Measurements from ENCODE around the gene ARHGAP25. TPM values are rescaled to one million over a fixed set of nuclear protein-coding genes. Genes with fewer than 3 reads are reported as not detected.

The ARHGAP25 gene
- total RNA-seq, 2 donors from 2014 or later, result 3.7 to 7.0 TPM

DNA sequence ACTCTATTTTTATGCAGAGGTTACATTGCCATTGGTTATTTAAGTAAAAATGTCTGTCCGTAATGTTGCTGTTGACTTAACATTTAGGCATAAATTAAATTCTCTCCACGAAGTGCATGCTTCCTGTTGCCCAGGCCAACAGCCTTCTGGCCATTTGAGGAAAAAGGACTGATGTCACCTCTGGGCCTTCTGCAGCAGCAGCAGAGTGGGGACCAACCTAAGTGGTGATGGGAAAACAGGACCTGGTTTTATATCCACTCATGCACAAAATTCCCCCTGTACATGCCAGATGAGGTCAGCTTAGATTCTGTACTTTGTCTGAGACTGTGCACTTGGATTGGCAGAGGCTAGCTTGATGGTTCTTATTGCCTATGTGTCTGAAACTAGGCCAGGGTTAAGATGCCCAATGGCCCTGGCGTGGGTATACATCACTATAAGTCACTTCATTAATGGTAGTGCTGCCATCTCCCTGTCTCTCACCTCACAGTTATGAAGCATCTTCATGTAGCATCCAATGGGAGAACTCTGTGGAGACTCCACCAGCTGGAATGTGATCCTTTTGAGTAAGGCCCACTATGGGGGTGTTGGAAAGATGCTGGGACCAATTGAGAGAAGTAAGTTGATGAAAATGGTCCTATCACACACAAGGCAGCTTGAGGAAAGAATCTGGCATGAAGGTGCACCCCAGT, 4.4 kb downstream of the ARHGAP25 start:
- intact Hi-C loops (cut with DNase I, micrococcal nuclease), result no loop called here
- ATAC-seq, result no peak
- DNase-seq, result no peak

DNA sequence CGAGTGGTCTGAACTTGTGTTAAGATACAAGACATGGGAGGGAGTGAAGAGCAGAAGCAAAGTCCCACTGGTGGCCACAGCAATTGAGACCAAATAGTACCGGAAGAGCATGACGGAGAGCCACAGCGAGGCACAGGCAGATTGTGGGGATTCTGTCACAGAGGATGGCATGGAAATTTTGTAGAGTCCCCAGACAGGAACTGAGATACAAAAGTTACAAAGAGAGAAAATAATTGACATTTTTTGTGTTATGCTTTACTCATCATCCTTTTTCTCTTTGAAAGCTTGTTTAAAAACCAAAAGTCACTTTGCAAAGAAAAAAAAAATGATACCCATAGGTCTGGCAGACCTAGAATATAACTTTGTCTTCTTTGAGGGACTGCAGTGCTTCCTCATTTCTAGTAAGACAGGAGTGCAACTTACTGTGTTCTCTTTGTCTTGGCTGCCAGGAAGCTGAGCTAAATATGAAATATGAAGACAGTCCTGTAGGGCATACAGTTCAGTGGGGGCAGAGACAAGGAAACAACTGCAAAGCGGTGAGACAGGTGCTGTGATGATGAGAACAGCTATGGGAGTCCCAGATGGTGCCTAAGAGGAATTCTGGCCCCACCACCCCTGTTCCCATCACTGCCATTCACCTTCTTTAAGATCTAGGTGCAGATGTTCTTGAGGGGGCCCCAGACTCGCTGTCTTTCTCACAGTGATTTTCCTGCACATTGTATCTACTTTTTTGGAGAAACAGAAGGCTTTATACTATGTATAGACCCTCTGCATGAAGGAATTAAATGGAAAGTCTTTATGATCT, 5.2 kb downstream of the ARHGAP25 start:
- intact Hi-C loops (cut with DNase I, micrococcal nuclease), result no loop called here
- peak; percentile 20 for ATAC-seq
- DNase-seq, result no peak

DNA sequence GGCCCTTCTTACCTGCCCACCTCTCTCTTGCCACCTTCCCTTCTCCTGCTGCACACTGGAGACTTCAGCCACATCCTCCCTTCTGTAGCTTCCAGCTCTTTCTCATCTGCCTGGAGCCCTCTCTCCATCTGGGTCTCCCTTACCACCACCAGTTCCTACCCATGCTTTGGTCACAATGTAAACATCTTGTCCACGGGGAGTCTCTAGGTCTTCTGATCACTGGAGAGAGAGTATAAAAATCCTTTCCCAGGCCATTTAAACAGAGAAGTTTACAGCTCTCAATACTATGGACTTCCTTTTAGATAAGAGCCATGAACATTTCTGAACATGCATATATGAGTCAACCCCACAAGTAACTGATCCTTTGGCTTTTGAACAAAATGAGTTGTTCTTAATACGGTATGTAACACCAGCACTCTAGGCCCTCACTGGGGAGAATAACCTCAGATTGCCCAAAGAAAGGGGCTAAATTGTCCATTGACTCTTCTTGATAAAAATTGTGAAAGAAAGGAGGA, 5.8 kb downstream of the ARHGAP25 start:
- intact Hi-C loops (cut with DNase I, micrococcal nuclease), result no loop called here
- DNase-seq (no peak), ATAC-seq (peak; percentile 82)

DNA sequence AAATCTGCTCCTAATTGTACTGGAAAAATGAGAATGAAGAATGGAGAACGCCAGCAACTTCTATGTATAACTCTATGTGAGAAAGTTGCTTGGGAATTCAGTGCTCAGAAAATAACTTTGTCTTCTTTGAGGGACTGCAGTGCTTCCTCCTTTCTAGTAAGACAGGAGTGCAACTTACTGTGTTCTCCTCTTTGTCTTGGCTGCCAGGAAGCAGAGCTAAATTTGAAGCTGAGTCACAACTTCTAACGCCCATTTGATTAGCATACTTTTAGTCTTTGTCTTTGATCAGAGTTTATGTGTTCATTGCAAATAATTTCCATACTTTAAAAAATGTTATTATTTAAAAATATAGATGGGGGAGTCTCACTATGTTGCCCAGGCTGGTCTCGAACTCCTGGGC, 6.6 kb downstream of the ARHGAP25 start:
- intact Hi-C loops (cut with DNase I, micrococcal nuclease), result no loop called here
- DNase-seq (no peak), ATAC-seq (peak; percentile 40)

DNA sequence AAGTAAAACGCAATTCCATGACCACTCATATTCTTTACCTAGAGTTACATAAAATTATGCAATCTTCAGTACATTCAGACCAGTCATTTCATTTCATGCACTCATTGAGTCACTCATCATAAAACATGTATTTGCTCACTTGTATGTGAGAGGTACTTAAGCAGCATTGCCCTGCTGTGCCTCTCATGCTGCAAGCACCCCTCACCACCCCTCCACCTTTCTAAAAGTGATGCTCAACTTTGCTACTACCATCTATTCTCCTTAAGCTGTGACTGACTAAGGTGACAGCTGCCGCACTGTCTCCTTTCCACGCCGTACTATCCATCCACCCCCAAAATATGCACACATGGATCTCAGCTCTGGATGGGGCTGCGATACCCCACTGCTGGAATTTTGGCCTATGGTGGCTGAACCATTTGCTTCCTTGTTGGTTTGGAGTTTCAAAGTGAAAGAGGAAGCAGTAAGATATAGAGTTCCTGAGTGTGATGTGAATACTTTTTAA, 7.2 kb downstream of the ARHGAP25 start:
- peak; percentile 33 for ATAC-seq
- no peak for DNase-seq
- intact Hi-C loops (cut with DNase I, micrococcal nuclease), result no loop called here

DNA sequence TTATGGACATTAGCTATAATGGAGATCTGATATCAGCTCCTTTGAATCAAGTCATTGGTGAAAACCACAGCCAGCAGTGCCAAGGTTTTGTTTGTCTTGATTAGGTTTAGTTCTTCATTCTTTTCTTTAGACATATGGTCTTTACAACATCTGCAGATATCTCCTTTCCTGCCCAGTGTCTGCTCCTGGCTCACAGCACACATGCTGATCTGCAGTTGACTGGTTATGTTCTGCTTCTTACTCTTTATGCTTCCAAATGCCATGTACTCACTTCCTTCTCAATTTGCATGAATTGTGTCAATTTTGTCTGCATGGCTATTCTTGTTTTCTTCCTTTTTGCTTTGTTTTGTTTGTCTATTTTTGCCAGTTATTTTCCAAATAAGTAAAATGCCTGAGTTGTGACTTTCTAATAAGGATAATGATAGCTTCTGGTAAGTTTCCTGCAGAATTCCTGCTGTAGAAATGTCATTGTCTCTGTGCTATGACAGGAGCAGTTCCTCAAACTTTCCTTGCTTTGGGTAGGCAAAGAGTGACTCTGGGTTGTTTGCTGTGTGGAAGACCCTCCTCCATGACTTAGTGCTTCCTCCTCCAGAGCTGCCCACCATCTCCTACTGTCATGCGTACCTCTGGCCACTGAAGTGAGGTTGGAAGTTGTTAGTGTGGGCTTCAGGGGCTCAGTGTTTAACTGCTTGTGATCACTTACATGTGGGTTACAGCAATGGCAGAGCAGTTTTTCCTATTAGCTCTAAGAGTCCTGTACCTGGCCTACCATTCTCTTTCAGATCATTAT, 8.2 kb downstream of the ARHGAP25 start:
- intact Hi-C loops (cut with DNase I, micrococcal nuclease), result no loop called here
- no peak for DNase-seq
- no peak for ATAC-seq

DNA sequence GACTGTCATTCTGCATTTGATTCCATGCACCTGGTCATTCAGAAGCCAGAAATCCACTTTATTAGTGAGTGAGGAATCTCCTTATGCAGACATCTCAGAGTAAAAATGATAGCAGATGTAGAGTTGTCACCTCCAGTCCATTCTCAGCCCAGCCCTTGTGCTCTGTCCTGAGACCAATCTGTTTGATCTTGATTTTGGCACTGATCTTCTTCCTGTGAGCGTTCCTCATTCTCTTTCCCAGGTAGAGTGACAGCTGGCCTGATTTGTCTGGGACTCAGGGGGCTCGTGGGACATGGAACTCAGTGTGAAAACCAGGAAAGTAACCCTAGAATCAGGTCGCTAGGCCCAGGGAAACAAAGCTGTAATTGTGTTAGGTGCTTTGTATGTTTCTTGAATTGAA, 8.9 kb downstream of the ARHGAP25 start:
- ATAC-seq (no peak), DNase-seq (no peak)
- intact Hi-C loops (cut with DNase I, micrococcal nuclease), result no loop called here

DNA sequence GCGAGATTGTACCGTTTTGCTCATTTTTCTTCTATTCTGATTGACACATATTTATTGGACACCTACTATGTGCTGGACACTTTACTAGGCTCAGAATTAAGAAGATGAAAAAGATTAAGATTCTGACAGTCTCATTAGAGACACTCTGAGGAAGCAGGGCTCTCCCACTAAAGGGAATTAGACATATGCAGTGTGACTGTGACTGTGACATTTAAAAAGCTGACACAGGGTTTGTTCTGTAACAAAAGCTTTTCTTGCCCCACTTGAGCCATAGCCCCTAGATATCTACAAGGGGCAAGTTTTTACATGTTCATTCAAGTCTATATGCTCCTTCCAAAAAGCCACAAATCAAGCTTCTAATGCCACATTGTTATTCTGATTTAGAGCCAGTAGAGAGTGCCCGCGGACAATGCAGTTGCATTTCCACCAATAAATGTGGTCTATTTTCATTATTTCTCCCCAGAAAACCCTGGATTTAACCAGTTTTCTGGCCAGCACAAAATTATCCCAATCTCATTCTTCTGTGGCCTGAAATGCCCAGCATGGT, 9.8 kb downstream of the ARHGAP25 start:
- ATAC-seq (no peak), DNase-seq (no peak)
- intact Hi-C loops (cut with DNase I, micrococcal nuclease), result no loop called here

DNA sequence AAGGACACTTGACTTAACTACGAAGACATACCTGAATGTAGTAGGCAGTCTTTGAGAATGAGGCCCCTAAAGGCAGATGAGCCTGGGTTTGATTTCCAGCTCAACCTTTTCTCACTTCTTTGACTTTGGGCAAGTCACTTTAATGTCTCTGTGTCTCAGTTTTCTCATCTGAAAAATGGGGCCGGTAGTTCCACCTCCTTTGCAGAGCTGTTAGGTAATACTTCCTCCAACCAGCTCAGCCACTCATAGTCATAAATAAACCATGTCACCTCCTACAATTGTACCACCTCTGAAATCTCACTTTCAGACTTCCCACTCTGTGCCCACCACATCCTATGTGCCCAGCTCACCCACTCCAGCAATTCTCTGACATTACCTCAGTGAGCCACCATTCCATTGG, 10.4 kb downstream of the ARHGAP25 start:
- ATAC-seq, result no peak
- intact Hi-C loops (cut with DNase I, micrococcal nuclease), result no loop called here
- no peak for DNase-seq

DNA sequence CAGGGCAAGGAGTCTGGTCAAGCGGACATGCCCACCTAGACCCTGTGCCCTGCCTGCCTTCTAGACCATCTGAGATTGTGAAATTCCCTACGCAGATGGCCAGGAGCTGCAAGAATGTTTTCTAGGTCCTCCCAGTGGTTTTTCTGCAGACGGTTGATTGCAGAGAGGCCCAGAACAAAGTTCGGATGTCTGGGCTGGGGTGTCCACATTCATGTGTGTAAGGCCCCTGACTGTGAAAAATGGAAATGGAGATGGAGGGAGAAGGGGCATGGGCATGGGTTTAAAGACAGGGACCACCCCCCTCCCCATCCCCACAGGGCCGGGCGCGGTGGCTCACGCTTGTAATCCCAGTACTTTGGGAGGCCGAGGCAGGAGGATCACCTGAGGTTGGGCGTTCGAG, 11.8 kb downstream of the ARHGAP25 start:
- DNase-seq, result no peak
- intact Hi-C loops (cut with DNase I, micrococcal nuclease), result no loop called here
- ATAC-seq, result no peak

DNA sequence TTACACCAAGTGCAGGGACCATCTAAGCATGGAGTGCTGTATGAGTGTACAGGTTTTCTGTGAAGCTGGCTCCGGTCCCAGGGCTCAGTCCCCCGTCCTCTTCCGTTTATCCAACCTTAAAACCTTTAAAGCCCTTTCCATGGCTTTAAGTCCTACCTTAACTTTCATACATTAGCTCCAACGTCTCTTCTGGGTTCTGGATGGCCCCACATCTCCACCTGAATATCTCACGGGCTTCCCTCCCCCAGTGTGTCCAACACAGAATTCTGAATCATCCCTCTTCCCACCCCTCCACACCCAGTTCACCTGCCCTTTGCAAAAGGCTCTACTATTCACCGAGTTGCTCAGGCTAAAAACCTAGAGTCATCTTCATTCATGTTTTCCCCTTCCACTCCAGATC, 12.8 kb downstream of the ARHGAP25 start:
- DNase-seq, result no peak
- intact Hi-C loops (cut with DNase I, micrococcal nuclease), result no loop called here
- no peak for ATAC-seq

DNA sequence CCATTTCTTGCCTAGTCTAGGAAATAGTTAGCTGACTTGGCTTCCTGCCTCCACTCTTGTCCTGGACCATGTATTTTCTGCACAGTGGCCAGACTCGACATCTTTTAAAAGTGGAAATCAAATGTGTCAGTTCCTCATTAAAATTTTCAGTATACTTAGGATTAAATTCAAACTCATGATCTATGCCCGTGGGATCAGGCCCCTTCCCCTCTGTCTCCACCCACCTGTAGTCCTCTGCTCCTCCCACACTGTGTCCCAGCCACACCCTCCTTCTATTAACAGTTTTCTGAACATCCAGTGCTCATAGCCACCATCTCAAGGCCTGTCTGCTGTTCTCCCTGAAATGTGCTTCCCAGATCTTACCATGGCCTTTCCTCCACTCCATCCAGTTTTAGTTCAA, 13.3 kb downstream of the ARHGAP25 start:
- ATAC-seq, result no peak
- intact Hi-C loops (cut with DNase I, micrococcal nuclease), result no loop called here
- no peak for DNase-seq

DNA sequence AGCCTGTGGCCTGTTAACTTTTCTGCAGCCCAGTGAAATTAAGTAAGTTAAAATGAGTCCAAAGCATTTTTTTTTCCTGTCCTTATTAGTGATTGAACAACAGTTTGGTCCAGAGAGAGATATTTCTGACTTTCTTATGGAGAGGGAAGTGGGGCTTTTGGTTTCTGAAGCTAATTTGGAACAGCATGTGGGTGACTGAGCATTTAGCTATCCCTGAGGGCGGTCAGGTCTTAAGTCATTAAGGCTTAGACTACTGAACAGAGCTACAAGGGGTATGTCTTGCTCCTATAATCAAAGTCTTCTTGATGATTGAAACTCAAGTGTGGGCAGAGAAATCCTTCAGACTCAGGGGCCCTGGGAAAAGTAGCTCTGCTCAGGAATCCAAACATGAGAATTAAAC, 14.0 kb downstream of the ARHGAP25 start:
- intact Hi-C loops (cut with DNase I, micrococcal nuclease), result no loop called here
- no peak for DNase-seq

DNA sequence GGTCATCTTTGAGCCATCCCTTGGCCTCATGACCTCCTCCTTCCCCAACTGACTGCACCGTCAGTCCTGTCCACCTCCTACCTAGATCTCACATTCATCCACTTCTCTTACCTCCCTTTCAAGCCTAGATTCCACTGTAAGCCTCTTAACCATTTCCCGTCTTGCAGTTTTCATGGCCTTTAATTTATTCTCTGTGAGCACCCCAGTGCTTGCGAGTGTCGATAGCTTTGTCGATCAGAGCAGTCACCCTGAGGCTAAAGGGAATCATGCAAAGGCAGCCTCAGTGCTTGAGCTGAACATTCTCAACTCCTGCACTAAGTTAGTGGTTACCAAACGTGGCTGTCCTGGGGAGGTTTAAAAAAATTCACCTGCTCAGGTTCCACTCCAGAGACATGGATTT, 14.7 kb downstream of the ARHGAP25 start:
- no peak for ATAC-seq
- intact Hi-C loops (cut with DNase I, micrococcal nuclease), result no loop called here
- DNase-seq, result no peak

More for the DNA sequence above, 14.0 kb downstream of the ARHGAP25 start:
- no peak for ATAC-seq

DNA sequence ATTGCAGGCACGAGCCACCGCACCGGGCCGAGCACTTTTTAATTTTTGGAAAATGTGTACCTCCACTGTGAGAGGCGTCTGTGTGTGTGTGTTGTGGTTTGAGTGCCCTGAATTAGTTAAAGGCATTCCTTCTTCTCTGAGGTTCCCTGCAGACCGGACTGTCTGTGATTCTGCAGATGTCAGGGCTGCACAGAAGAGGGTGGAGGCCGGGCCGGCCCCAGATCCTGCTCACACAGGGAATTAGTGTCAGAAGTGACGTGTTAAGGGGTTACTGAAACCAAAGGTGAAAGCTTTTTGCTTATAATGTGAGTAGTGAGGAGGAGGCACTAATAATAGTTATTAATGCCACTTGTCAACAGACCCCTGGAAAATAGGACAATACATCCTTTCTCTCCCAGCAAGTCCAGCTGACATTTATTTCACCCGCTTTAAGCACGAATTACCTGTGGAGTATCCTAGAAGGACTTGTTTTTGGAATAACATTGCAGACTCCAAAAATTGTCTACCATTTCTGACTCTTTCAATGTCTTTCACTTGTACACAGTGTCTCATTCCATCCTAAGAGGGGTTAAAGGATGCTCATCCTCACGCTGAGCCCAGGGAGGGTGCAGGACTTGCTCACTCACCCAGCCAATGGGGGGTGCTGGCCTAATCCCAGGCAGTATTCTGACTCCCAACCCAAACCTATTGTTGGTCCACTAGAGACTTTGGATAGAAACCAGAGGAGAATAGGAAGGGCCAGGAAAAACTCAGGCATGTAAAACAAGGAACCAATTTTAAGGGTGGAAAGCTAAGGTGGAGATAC, 16.2 kb downstream of the ARHGAP25 start:
- ATAC-seq (no peak), DNase-seq (no peak)
- intact Hi-C loops (cut with DNase I, micrococcal nuclease), result loop anchor here in 1 of 2 donors (5.0 kb wide), 1 partner anchor 157 kb away; no protein-coding TSS in a partner anchor

DNA sequence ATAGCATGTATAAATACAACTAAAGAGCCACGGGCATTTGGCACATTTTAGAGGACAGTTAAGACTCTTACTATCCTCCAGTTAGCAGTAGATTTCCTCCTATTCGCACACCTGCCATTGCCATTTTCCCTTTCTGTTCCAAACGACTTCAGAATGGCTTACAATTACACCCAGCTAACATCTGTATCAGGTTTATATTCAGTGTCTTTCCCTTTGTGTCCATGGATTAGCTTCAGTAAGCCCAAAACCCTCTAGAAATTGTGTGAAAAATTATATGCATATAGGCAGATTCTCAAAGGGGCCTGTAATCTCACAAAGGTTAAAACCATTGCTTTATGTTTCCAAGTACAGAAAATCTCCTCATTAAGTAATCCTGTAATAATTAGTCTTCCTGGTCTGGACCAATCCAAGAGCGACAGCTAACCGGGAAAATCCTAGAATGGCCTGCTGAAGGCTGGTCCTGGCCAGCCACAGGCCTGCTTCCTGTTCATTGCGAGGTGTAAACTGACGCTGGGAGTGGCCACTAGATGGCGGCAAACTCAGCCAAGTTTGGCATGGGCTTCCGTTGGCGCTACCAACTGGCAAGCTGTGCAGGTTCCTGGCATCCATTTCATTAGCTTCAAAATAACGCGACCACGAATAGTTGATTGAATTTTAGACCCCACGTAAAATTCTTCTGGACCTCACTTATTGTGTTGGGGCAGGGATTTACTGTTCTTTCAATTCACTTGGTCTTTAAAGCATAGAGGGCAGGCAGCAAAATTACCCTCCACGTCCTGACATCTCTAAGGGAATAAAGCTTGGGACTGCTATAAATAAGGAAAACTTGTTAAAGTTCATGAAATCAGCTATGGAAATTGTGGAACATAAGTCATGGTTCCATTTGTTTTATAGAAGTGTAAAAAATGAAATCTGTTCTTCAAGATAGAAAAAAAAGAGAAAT, 17.1 kb downstream of the ARHGAP25 start:
- intact Hi-C loops (cut with DNase I, micrococcal nuclease), result loop anchor here in 1 of 2 donors (5.0 kb wide), 1 partner anchor 156 kb away; no protein-coding TSS in a partner anchor
- DNase-seq (peak; percentile 84 to 96), ATAC-seq (peak; percentile 96)

DNA sequence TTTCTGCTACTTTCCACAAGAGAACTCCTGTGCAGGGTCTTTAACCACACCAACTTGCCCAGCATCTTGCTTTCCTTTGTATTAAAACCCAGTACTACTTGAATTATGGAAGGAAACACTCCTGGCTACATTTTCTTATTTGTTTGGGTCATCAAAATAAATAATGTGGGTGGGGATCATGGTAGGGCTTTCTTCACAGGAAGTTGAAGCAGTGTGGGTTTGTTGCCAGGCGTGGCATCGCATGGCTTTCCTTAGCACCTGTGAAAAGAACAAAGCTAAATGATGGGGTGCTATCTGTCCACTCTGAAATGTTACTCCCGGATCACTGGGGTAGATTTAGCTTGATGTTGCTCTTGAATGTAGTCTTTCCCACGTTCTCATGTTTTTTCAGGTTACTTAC, 18.7 kb downstream of the ARHGAP25 start:
- DNase-seq, result no peak
- intact Hi-C loops (cut with DNase I, micrococcal nuclease), result loop anchor here in 1 of 2 donors (5.0 kb wide), 1 partner anchor 154 kb away; no protein-coding TSS in a partner anchor
- no peak for ATAC-seq

All from left colon (tissue), 2 donors.